Neural cell (in vitro differentiated cells): Measurements from ENCODE around the gene PARP9. TPM values are rescaled to one million over a fixed set of nuclear protein-coding genes. Genes with fewer than 3 reads are reported as not detected.

Source experiments
- H2AFZ ChIP-seq: fragments of 200-600, 300-800 bp; sonication (generic), shearing (Covaris generic); 2 replicates; pipeline ENCODE4 v1.6.0; 2014; ENCODE audit warnings: low read depth, mild to moderate bottlenecking, antibody characterized with exemption, low read length, moderate library complexity
- H3F3A ChIP-seq: fragments of 200-600 bp; shearing (Covaris generic); 2 replicates; pipeline ENCODE4 v1.6.1; 2016; ENCODE audit warnings: mild to moderate bottlenecking, moderate library complexity, mixed read lengths, antibody characterized with exemption, low read length; ENCODE audit not compliant: insufficient read depth, poor library complexity, severe bottlenecking
- H3K27ac ChIP-seq: fragments of 200-600, 300-800 bp; sonication (generic), shearing (Covaris generic); 2 replicates; pipeline ENCODE4 v1.5.1; 2014; ENCODE audit warnings: mild to moderate bottlenecking, low read length, moderate library complexity
- H3K27me3 ChIP-seq: fragments of 300-800, 200-600 bp; sonication (generic), shearing (Covaris generic); 2 replicates; pipeline ENCODE4 v1.6.0; 2014; ENCODE audit warnings: mild to moderate bottlenecking, low read depth, low read length, moderate library complexity; ENCODE audit not compliant: insufficient read depth
- H3K36me3 ChIP-seq: fragments of 300-800, 200-600 bp; sonication (generic), shearing (Covaris generic); 2 replicates; pipeline ENCODE4 v1.5.1; 2014; ENCODE audit warnings: mild to moderate bottlenecking, antibody characterized with exemption, low read length, moderate library complexity; ENCODE audit not compliant: insufficient read depth
- H3K4me2 ChIP-seq: fragments of 300-800, 200-600 bp; sonication (generic), shearing (Covaris generic); 2 replicates; pipeline ENCODE4 v1.6.0; 2014; ENCODE audit warnings: mild to moderate bottlenecking, low read length
- H3K4me3 ChIP-seq: fragments of 300-800, 200-600 bp; sonication (generic), shearing (Covaris generic); 2 replicates; pipeline ENCODE4 v1.5.1; 2014; ENCODE audit warnings: mild to moderate bottlenecking, low read length, moderate library complexity
- H3K79me2 ChIP-seq: fragments of 200-600 bp; shearing (Covaris generic); replicated peaks from 2 replicates; pipeline ENCODE4 v1.6.0; 2014; ENCODE audit warnings: mild to moderate bottlenecking, low read length, moderate library complexity; ENCODE audit not compliant: insufficient read depth
- H3K9ac ChIP-seq: fragments of 300-800, 200-600 bp; sonication (generic), shearing (Covaris generic); 2 replicates; pipeline ENCODE4 v1.6.1; 2016; ENCODE audit warnings: mild to moderate bottlenecking, low read length, mixed read lengths
- H3K9me2 ChIP-seq: fragments of 200-600 bp; shearing (Covaris generic); 2 replicates; pipeline ENCODE4 v1.6.1; 2016; ENCODE audit warnings: mild to moderate bottlenecking, low read length, mixed read lengths; ENCODE audit not compliant: insufficient read depth
- H3K9me3 ChIP-seq: fragments of 200-600, 300-800 bp; sonication (generic), shearing (Covaris generic); 2 replicates; pipeline ENCODE4 v1.6.1; 2016; ENCODE audit warnings: mild to moderate bottlenecking, mixed run types, low read length, moderate library complexity, mixed read lengths
- H4K20me1 ChIP-seq: fragments of 200-600 bp; shearing (Covaris generic); 2 replicates; pipeline ENCODE4 v1.6.1; 2016; ENCODE audit warnings: mild to moderate bottlenecking, mixed run types; ENCODE audit not compliant: insufficient read depth
- CTCF ChIP-seq: fragments of 450-650 bp; IDR thresholded peaks from 2 replicates; pipeline ENCODE4 v1.5.1; 2014; ENCODE audit warnings: antibody characterized with exemption, mild to moderate bottlenecking, moderate library complexity; ENCODE audit not compliant: poor library complexity, severe bottlenecking
- EP300 ChIP-seq: fragments of 450-650 bp; conservative IDR thresholded peaks from 2 replicates; pipeline ENCODE4 v1.6.1; 2014; ENCODE audit warnings: antibody characterized with exemption, mild to moderate bottlenecking, moderate library complexity; ENCODE audit not compliant: poor library complexity, severe bottlenecking
- EZH2 ChIP-seq: fragments of 200-600, 300-800 bp; shearing (Covaris generic), sonication (generic); IDR thresholded peaks from 2 replicates; pipeline ENCODE4 v1.6.1; 2014; ENCODE audit warnings: antibody characterized with exemption, low read length, borderline replicate concordance, mild to moderate bottlenecking; ENCODE audit not compliant: insufficient read depth, poor library complexity, severe bottlenecking
- MXI1 ChIP-seq: fragments of 450-650 bp; conservative IDR thresholded peaks from 2 replicates; pipeline ENCODE4 v1.6.1; 2014; ENCODE audit warnings: antibody characterized with exemption, mild to moderate bottlenecking; ENCODE audit not compliant: poor library complexity, severe bottlenecking
- POLR2AphosphoS5 ChIP-seq: IDR thresholded peaks from 2 replicates; pipeline ENCODE4 v1.6.1; 2012
- RAD21 ChIP-seq: fragments of 450-650 bp; conservative IDR thresholded peaks from 2 replicates; pipeline ENCODE4 v1.6.1; 2014; ENCODE audit warnings: antibody characterized with exemption, mild to moderate bottlenecking, moderate library complexity
- REST ChIP-seq: IDR thresholded peaks from 2 replicates; pipeline ENCODE4 v1.6.1; 2012; ENCODE audit warnings: borderline replicate concordance
- SMC3 ChIP-seq: fragments of 450-650 bp; conservative IDR thresholded peaks from 2 replicates; pipeline ENCODE4 v1.6.1; 2014; ENCODE audit warnings: antibody characterized with exemption, mild to moderate bottlenecking, moderate library complexity; ENCODE audit not compliant: poor library complexity
- TAF1 ChIP-seq: IDR thresholded peaks from 2 replicates; pipeline ENCODE4 v1.6.1; 2012; ENCODE audit warnings: low read depth
- polyA plus RNA-seq: library from polyadenylated mRNA; depleted of rRNA; stranded (reverse); fragments of >200 nt; gene quantifications from 2 replicates; pipeline ENCODE4 v1.2.3, GENCODE V29; 2014

The PARP9 gene
- polyA plus RNA-seq, 1 donor from 2014 or later, result not detected

GRCh38 chr3:122548619-122549018 is 15.5 kb downstream of the PARP9 start:
- Histone ChIP-seq H3K27me3 (no peaks in the 10 kb centered on the region), H3K4me2 (no peak overlapping the region), H3K4me3 (no peak overlapping the region), H3F3A (no peaks in the 10 kb centered on the region), H2AFZ (no peak overlapping the region), H3K36me3 (no peaks in the 10 kb centered on the region), H3K9me3 (no peaks in the 10 kb centered on the region), H3K9me2 (no peaks in the 10 kb centered on the region), H3K27ac (no peak overlapping the region), H4K20me1 (no peaks in the 10 kb centered on the region), H3K79me2 (no peaks in the 10 kb centered on the region), H3K9ac (no peak overlapping the region)
- TF ChIP-seq SMC3 (no peak), RAD21 (no peak), TAF1 (no peak), EZH2 (no peak), POLR2AphosphoS5 (no peak), MXI1 (no peak), REST (no peak), EP300 (no peak), CTCF (no peak)

- Histone ChIP-seq H2AFZ (no peak overlapping the region), H3K27me3 (no peaks in the 10 kb centered on the region), H3K79me2 (no peaks in the 10 kb centered on the region), H3K9ac (no peak overlapping the region), H4K20me1 (no peaks in the 10 kb centered on the region), H3K9me2 (no peaks in the 10 kb centered on the region), H3K27ac (no peak overlapping the region), H3F3A (no peaks in the 10 kb centered on the region), H3K4me2 (no peak overlapping the region), H3K9me3 (no peaks in the 10 kb centered on the region), H3K4me3 (no peak overlapping the region), H3K36me3 (no peaks in the 10 kb centered on the region)
- no peak for TF ChIP-seq POLR2AphosphoS5
- no peak for TF ChIP-seq EZH2
- TF ChIP-seq CTCF, result no peak
- TF ChIP-seq SMC3, result no peak
- no peak for TF ChIP-seq TAF1
- no peak for TF ChIP-seq REST
Observed at GRCh38 chr3:122548076-122548475, 16.0 kb downstream of the PARP9 start.
